ENCODE measurements around the gene UBXN10. TPM values are rescaled to one million over a fixed set of nuclear protein-coding genes. Genes with fewer than 3 reads are reported as not detected.

UBXN10 gene
- total and polyA plus RNA-seq, 2 experiments from 2014 or later, result 0.63 to 1.2 TPM

DNA sequence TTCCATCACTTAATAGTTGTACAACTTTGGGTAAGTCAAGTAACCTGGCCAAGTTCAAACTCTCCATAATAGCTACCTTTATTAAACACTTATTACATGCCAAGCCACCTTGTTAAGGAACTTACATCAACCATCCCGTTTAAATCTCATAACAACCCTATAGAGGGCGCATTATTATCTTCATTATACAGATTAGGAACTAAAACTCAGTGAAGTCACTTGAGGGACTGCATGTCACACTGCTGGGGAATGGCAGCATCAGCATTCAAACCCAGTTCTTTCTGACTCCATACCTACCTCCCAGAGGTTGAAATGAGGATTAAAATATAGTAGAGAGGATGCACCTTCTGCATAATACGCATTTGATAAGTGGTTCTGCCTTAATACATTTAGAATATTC, 47.5 kb downstream of the UBXN10 start:
- DNase-seq (ENCODE audit: low spot score), result no peak
- no peaks in the 10 kb centered on the region for H3K9me3 ChIP-seq (ENCODE audit: low read depth)
- TF ChIP-seq EZH2 (IDR thresholded peaks at IDR 0.05; ENCODE audit: borderline replicate concordance), result no peak
- TF ChIP-seq, protein P1, sequence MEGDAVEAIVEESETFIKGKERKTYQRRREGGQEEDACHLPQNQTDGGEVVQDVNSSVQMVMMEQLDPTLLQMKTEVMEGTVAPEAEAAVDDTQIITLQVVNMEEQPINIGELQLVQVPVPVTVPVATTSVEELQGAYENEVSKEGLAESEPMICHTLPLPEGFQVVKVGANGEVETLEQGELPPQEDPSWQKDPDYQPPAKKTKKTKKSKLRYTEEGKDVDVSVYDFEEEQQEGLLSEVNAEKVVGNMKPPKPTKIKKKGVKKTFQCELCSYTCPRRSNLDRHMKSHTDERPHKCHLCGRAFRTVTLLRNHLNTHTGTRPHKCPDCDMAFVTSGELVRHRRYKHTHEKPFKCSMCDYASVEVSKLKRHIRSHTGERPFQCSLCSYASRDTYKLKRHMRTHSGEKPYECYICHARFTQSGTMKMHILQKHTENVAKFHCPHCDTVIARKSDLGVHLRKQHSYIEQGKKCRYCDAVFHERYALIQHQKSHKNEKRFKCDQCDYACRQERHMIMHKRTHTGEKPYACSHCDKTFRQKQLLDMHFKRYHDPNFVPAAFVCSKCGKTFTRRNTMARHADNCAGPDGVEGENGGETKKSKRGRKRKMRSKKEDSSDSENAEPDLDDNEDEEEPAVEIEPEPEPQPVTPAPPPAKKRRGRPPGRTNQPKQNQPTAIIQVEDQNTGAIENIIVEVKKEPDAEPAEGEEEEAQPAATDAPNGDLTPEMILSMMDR (IDR thresholded peaks at IDR 0.05; ENCODE audit: poor library complexity), result peak; percentile 41
- no peak overlapping the region for H3K4me3 ChIP-seq
- no peaks in the 10 kb centered on the region for H3K9me2 ChIP-seq (replicated peaks; ENCODE audit: insufficient read depth)
- H4K20me1 ChIP-seq (ENCODE audit: insufficient read depth, poor library complexity, severe bottlenecking), result no peaks in the 10 kb centered on the region
- H3K27me3 ChIP-seq, result no peaks in the 10 kb centered on the region
- WGBS (ENCODE audit: low lambda C conversion rate, missing lambda C conversion rate), result 40% methylated on average over 3 of the region's 3 CpGs
- no peaks in the 10 kb centered on the region for H3K36me3 ChIP-seq (replicated peaks; ENCODE audit: insufficient read depth, low read depth)
- no peaks in the 10 kb centered on the region for H3K79me2 ChIP-seq
- peak overlapping the region; percentile 76 for H3K27ac ChIP-seq
- no peak overlapping the region for H2AFZ ChIP-seq
- peaks cover 21% of the 10 kb centered on the region for H3K4me1 ChIP-seq (ENCODE audit: insufficient read depth)
- H3K4me2 ChIP-seq, result peak overlapping the region; percentile 54

DNA sequence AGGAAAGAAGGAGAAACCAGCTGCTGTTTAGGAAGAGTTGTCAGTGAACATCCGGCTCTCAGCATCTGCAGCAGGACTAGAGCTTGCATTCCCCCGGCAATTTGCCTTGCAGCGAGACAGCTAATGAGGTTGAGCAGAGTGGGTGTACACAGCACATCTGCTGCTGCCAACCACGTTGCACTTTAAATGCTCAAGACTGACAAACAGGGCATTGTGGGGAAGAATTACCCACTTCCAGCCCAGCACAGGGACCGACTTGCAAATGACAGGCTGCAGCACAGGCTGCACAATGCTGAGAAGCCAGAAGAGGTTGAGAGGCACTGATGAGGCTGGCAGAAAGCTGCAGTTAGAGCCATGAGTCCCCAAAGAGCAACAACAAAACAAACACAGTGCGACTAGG, 48.0 kb downstream of the UBXN10 start:
- WGBS (ENCODE audit: low lambda C conversion rate, missing lambda C conversion rate), result 48% methylated on average over 6 of the region's 6 CpGs
- H3K36me3 ChIP-seq (replicated peaks; ENCODE audit: insufficient read depth, low read depth), result no peaks in the 10 kb centered on the region
- H4K20me1 ChIP-seq (ENCODE audit: insufficient read depth, poor library complexity, severe bottlenecking), result no peaks in the 10 kb centered on the region
- H3K79me2 ChIP-seq, result no peaks in the 10 kb centered on the region
- TF ChIP-seq EZH2 (IDR thresholded peaks at IDR 0.05; ENCODE audit: borderline replicate concordance), result no peak
- TF ChIP-seq EZH2phosphoT487 (IDR thresholded peaks at IDR 0.05; ENCODE audit: low read depth, severe bottlenecking, unreplicated experiment), result no peak
- TF ChIP-seq, protein P1 (IDR thresholded peaks at IDR 0.05; ENCODE audit: poor library complexity), result no peak
- H3K9me3 ChIP-seq (ENCODE audit: low read depth), result no peaks in the 10 kb centered on the region
- H3K9me2 ChIP-seq (replicated peaks; ENCODE audit: insufficient read depth), result no peaks in the 10 kb centered on the region
- H3K4me2 ChIP-seq, result no peak overlapping the region
- DNase-seq (ENCODE audit: low spot score), result no peak
- H2AFZ ChIP-seq, result no peak overlapping the region
- peaks cover 21% of the 10 kb centered on the region for H3K4me1 ChIP-seq (ENCODE audit: insufficient read depth)
- H3K4me3 ChIP-seq, result no peak overlapping the region
- H3K27ac ChIP-seq, result peak overlapping the region; percentile 76
- H3K27me3 ChIP-seq, result no peaks in the 10 kb centered on the region

DNA sequence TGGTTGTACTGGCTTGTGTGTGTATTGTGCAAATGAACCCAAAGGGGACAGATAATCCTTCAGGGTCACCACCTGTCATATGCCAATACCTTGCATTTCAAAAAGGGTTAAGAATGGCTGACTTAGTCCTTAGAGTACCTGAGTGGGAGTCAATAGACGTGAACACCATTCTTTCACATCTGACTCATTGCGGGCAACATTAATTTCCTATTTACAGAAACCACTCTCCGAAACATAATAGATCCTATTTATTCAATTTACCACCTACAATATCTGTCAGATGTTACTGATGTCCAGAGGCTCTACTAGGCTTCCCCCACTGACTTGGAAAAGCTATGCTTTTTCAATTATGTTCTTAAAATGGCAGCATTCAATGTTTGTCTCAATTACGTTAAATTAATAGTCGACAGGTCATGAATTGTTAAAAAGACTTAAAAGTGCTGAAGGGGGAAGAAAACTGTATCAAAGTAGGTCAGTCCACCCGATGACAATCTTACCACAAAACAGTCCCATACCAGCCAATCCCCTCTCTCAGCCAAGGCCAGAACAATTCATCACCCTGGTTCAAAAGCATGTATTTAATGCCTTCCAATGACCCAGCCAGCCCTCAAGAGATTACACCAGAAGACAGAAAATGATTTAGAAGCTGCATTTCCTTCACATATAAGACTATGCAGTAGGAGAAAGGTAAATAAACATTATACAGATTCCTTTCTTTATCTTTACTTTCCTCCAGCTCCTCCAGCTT, 49.1 kb downstream of the UBXN10 start:
- Histone ChIP-seq H3K27ac (no peak overlapping the region), H4K20me1 (ENCODE audit: insufficient read depth, poor library complexity, severe bottlenecking) (no peaks in the 10 kb centered on the region), H3K4me2 (no peak overlapping the region), H3K27me3 (no peaks in the 10 kb centered on the region), H3K79me2 (no peaks in the 10 kb centered on the region), H3K9me2 (replicated peaks; ENCODE audit: insufficient read depth) (no peaks in the 10 kb centered on the region), H3K4me3 (no peak overlapping the region), H2AFZ (no peak overlapping the region), H3K9me3 (ENCODE audit: low read depth) (no peaks in the 10 kb centered on the region), H3K4me1 (ENCODE audit: insufficient read depth) (peaks cover 21% of the 10 kb centered on the region), H3K36me3 (replicated peaks; ENCODE audit: insufficient read depth, low read depth) (no peaks in the 10 kb centered on the region)
- 80% methylated on average over 6 of the region's 6 CpGs for WGBS (ENCODE audit: low lambda C conversion rate, missing lambda C conversion rate)
- TF ChIP-seq, protein P1 (IDR thresholded peaks at IDR 0.05; ENCODE audit: poor library complexity), result no peak
- TF ChIP-seq EZH2phosphoT487 (IDR thresholded peaks at IDR 0.05; ENCODE audit: low read depth, severe bottlenecking, unreplicated experiment) (no peak), EZH2 (IDR thresholded peaks at IDR 0.05; ENCODE audit: borderline replicate concordance) (no peak)
- no peak for DNase-seq (ENCODE audit: low spot score)
